PFSK-1 (cell line): Measurements from ENCODE around the gene PTPRN2.

Source experiments
- POLR2AphosphoS5 ChIP-seq: IDR thresholded peaks from 2 replicates; pipeline ENCODE4 v1.6.1; 2012; ENCODE audit warnings: low read depth, mild to moderate bottlenecking, control low read depth, low read length, moderate library complexity
- SIN3A ChIP-seq: IDR thresholded peaks from 2 replicates; pipeline ENCODE4 v1.6.1; 2012; ENCODE audit warnings: mild to moderate bottlenecking, low read length, moderate library complexity, borderline replicate concordance; ENCODE audit not compliant: insufficient read depth
- TAF1 ChIP-seq: IDR thresholded peaks from 2 replicates; pipeline ENCODE4 v1.6.1; 2012; ENCODE audit warnings: low read length, control low read depth, borderline replicate concordance; ENCODE audit not compliant: insufficient read depth
- TF ChIP-seq, protein P1 (sequence below), 2 experiments: IDR thresholded peaks; 2 replicates each; pipeline versions ENCODE4 v1.6.1 to v1.8.0; 2011 to 2012; ENCODE audit warnings: low read depth in 2 of 2, low read length in 2 of 2, control low read depth in 1 of 2, inconsistent platforms in 1 of 2, mild to moderate bottlenecking in 1 of 2, moderate library complexity in 1 of 2; ENCODE audit not compliant: insufficient read depth in 1 of 2

DNA sequence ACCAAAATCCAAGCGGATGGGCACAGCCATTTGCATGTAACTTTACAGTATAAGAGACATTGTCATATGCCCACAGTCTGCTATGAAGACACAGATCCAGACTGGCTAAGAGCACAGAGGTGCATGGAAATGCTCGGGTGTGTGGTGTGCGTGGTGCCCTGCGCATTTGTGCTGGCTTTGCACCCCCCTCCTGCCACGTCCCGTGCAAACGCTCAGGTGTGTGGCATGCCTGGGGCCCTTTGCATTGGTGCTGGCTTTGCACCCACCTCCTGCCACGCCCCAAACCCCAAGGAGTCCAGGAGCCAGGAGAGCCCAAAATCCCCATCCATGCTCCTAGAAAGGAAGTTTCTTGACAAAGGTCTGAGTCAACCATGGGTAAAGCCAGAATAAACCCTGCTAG, 306.2 kb downstream of the PTPRN2 start:
- TF ChIP-seq, protein P1, sequence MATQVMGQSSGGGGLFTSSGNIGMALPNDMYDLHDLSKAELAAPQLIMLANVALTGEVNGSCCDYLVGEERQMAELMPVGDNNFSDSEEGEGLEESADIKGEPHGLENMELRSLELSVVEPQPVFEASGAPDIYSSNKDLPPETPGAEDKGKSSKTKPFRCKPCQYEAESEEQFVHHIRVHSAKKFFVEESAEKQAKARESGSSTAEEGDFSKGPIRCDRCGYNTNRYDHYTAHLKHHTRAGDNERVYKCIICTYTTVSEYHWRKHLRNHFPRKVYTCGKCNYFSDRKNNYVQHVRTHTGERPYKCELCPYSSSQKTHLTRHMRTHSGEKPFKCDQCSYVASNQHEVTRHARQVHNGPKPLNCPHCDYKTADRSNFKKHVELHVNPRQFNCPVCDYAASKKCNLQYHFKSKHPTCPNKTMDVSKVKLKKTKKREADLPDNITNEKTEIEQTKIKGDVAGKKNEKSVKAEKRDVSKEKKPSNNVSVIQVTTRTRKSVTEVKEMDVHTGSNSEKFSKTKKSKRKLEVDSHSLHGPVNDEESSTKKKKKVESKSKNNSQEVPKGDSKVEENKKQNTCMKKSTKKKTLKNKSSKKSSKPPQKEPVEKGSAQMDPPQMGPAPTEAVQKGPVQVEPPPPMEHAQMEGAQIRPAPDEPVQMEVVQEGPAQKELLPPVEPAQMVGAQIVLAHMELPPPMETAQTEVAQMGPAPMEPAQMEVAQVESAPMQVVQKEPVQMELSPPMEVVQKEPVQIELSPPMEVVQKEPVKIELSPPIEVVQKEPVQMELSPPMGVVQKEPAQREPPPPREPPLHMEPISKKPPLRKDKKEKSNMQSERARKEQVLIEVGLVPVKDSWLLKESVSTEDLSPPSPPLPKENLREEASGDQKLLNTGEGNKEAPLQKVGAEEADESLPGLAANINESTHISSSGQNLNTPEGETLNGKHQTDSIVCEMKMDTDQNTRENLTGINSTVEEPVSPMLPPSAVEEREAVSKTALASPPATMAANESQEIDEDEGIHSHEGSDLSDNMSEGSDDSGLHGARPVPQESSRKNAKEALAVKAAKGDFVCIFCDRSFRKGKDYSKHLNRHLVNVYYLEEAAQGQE (IDR thresholded peaks at IDR 0.05; ENCODE audit: insufficient read depth in 1 of 2, low read depth in 2 of 2, low read length in 2 of 2), result no peak
- no peak for TF ChIP-seq SIN3A
- no peak for TF ChIP-seq TAF1
- no peak for TF ChIP-seq POLR2AphosphoS5
